SK-N-SH (cell line): Measurements from ENCODE around the gene NUDT14. TPM values are rescaled to one million over a fixed set of nuclear protein-coding genes. Genes with fewer than 3 reads are reported as not detected.

Experiments
- CTCF ChIA-PET: fragments of 300-600, 350-600 bp; formaldehyde crosslinking; extraction: SDS; loops from one replicate; lab custom pipeline; 2021; lab: Yijun Ruan, JAX
- POLR2A ChIA-PET: fragments of 350-600 bp; sonication (Branson Sonifier 250); formaldehyde crosslinking; extraction: SDS; loops from one replicate; lab custom pipeline; 2020; ENCODE audit warnings: antibody characterized with exemption, inconsistent platforms; lab: Yijun Ruan, JAX
- DNase-seq: peaks from one replicate; pipeline ENCODE4 v3.0.0; 2012
- H2AFZ ChIP-seq: fragments of 200-600 bp; sonication (generic); 2 replicates; pipeline ENCODE4 v1.8.1; 2016; ENCODE audit warnings: antibody characterized with exemption, mild to moderate bottlenecking, low read depth
- H3F3A ChIP-seq: fragments of 200-600 bp; sonication (generic); replicated peaks from 2 replicates; pipeline ENCODE3; 2016; ENCODE audit warnings: antibody characterized with exemption, mild to moderate bottlenecking; ENCODE audit not compliant: insufficient read depth
- H3K27ac ChIP-seq, 2 experiments: fragments of 200-500 bp in 1 of 2; fragments of 200-600 bp in 1 of 2; sonication (Bioruptor generic) in 1 of 2; sonication (generic), shearing (Covaris generic) in 1 of 2; 2 replicates each; pipeline versions ENCODE4 v1.5.1 to v1.6.1; 2014 to 2016; ENCODE audit warnings: low read depth in 2 of 2, inconsistent platforms in 1 of 2, low read length in 1 of 2, mild to moderate bottlenecking in 1 of 2, mixed read lengths in 1 of 2
- H3K27me3 ChIP-seq: fragments of 200-600 bp; sonication (generic), shearing (Covaris generic); 2 replicates; pipeline ENCODE4 v1.6.1; 2016; ENCODE audit warnings: mixed run types; ENCODE audit not compliant: insufficient read depth
- H3K36me3 ChIP-seq, 2 experiments: fragments of 200-500 bp in 1 of 2; fragments of 200-600 bp in 1 of 2; sonication (Bioruptor generic) in 1 of 2; sonication (generic) in 1 of 2; replicated peaks in 1 of 2; 2 replicates each; pipeline versions ENCODE3 to v1.5.1; 2014 to 2016; ENCODE audit warnings: low read length in 1 of 2, mild to moderate bottlenecking in 1 of 2; ENCODE audit not compliant: insufficient read depth in 2 of 2, control insufficient read depth in 1 of 2
- H3K4me1 ChIP-seq, 2 experiments: fragments of 200-500 bp in 1 of 2; fragments of 200-600 bp in 1 of 2; sonication (Bioruptor generic) in 1 of 2; sonication (generic), shearing (Covaris generic) in 1 of 2; 2 replicates each; pipeline versions ENCODE4 v1.5.1 to v1.6.1; 2014 to 2016; ENCODE audit warnings: low read depth in 1 of 2, low read length in 1 of 2, mixed run types in 1 of 2; ENCODE audit not compliant: insufficient read depth in 2 of 2, control insufficient read depth in 1 of 2
- H3K4me2 ChIP-seq: fragments of 200-600 bp; sonication (generic), shearing (Covaris generic); 2 replicates; pipeline ENCODE4 v1.6.1; 2017; ENCODE audit warnings: mixed run types
- H3K4me3 ChIP-seq, 2 experiments: fragments of 200-500 bp in 1 of 2; fragments of 200-600 bp in 1 of 2; sonication (Bioruptor generic) in 1 of 2; sonication (generic), shearing (Covaris generic) in 1 of 2; 2 replicates each; pipeline versions ENCODE4 v1.5.1 to v1.8.1; 2014 to 2016; ENCODE audit warnings: low read depth in 2 of 2, inconsistent platforms in 1 of 2, low read length in 1 of 2, mild to moderate bottlenecking in 1 of 2, mixed read lengths in 1 of 2, moderate library complexity in 1 of 2
- H3K79me2 ChIP-seq: fragments of 200-600 bp; sonication (generic); 2 replicates; pipeline ENCODE4 v1.8.1; 2017; ENCODE audit warnings: mild to moderate bottlenecking; ENCODE audit not compliant: insufficient read depth
- H3K9ac ChIP-seq: fragments of 200-600 bp; sonication (generic); 2 replicates; pipeline ENCODE4 v1.6.1; 2017; ENCODE audit warnings: mixed run types
- H3K9me2 ChIP-seq: fragments of 200-600 bp; sonication (generic); 2 replicates; pipeline ENCODE4 v1.6.1; 2017; ENCODE audit warnings: mixed run types
- H3K9me3 ChIP-seq: fragments of 200-600 bp; sonication (generic); 2 replicates; pipeline ENCODE4 v1.6.1; 2017; ENCODE audit warnings: mixed run types, mild to moderate bottlenecking, moderate library complexity
- H4K20me1 ChIP-seq: fragments of 200-600 bp; sonication (generic); 2 replicates; pipeline ENCODE4 v1.6.1; 2017; ENCODE audit warnings: mild to moderate bottlenecking, mixed run types; ENCODE audit not compliant: insufficient read depth
- CHD2 ChIP-seq: fragments of 150-350 bp; IDR thresholded peaks from 2 replicates; pipeline ENCODE4 v1.6.1; 2018; ENCODE audit warnings: low read length; ENCODE audit not compliant: partially characterized antibody
- ELF1 ChIP-seq: IDR thresholded peaks from 2 replicates; pipeline ENCODE4 v1.4.0; 2012
- EP300 ChIP-seq, 2 experiments: IDR thresholded peaks; 2 replicates each; pipeline versions ENCODE4 v1.4.0 to v1.6.1; 2012; ENCODE audit warnings: borderline replicate concordance in 1 of 2, low read depth in 1 of 2, low read length in 1 of 2
- FOSL2 ChIP-seq: IDR thresholded peaks from 2 replicates; pipeline ENCODE4 v1.4.0; 2012; ENCODE audit warnings: low read depth, mild to moderate bottlenecking, moderate library complexity, borderline replicate concordance
- FOXJ3 ChIP-seq: sonication (generic); formaldehyde crosslinking; IDR thresholded peaks from 2 replicates; pipeline ENCODE4 v1.5.1; 2020; ENCODE audit warnings: mild to moderate bottlenecking, missing genetic modification reagents
- GABPA ChIP-seq: IDR thresholded peaks from 2 replicates; pipeline ENCODE4 v1.4.0; 2012; ENCODE audit warnings: low read depth, mild to moderate bottlenecking
- IRF3 ChIP-seq: fragments of 150-350 bp; IDR thresholded peaks from 2 replicates; pipeline ENCODE4 v1.6.1; 2016; ENCODE audit warnings: mild to moderate bottlenecking, low read depth, low read length
- MXI1 ChIP-seq: IDR thresholded peaks from 2 replicates; pipeline ENCODE4 v1.6.1; 2012; ENCODE audit warnings: mild to moderate bottlenecking, low read depth, low read length, improper control_type of control experiment
- NFIC ChIP-seq: IDR thresholded peaks from 2 replicates; pipeline ENCODE4 v1.4.0; 2012; ENCODE audit warnings: borderline replicate concordance
- RCOR1 ChIP-seq: fragments of 150-350 bp; IDR thresholded peaks from 2 replicates; pipeline ENCODE4 v1.6.1; 2017; ENCODE audit warnings: antibody characterized with exemption, low read length
- REST ChIP-seq: IDR thresholded peaks from 2 replicates; pipeline ENCODE4 v1.6.1; 2012; ENCODE audit warnings: mild to moderate bottlenecking, low read depth, low read length, moderate library complexity
- RFX5 ChIP-seq: IDR thresholded peaks from 2 replicates; pipeline ENCODE4 v1.6.1; 2012; ENCODE audit warnings: mild to moderate bottlenecking, improper control_type of control experiment, low read length
- SIN3A ChIP-seq: IDR thresholded peaks from 2 replicates; pipeline ENCODE4 v1.6.1; 2012; ENCODE audit warnings: low read depth, mild to moderate bottlenecking, low read length, moderate library complexity, borderline replicate concordance
- SMC3 ChIP-seq: IDR thresholded peaks from 2 replicates; pipeline ENCODE4 v1.6.1; 2012; ENCODE audit warnings: low read depth, low read length, improper control_type of control experiment
- TAF1 ChIP-seq: IDR thresholded peaks from 2 replicates; pipeline ENCODE4 v1.6.1; 2012; ENCODE audit warnings: low read depth, mild to moderate bottlenecking, low read length, moderate library complexity, borderline replicate concordance
- TEAD4 ChIP-seq: IDR thresholded peaks from 2 replicates; pipeline ENCODE4 v1.4.0; 2012; ENCODE audit warnings: mild to moderate bottlenecking, borderline replicate concordance; ENCODE audit not compliant: insufficient read depth
- USF1 ChIP-seq: IDR thresholded peaks from 2 replicates; pipeline ENCODE4 v1.4.0; 2012; ENCODE audit warnings: low read depth, borderline replicate concordance
- YY1 ChIP-seq: IDR thresholded peaks from 2 replicates; pipeline ENCODE4 v1.4.0; 2012; ENCODE audit warnings: low read depth, mild to moderate bottlenecking
- ZBTB33 ChIP-seq: IDR thresholded peaks from 2 replicates; pipeline ENCODE4 v1.4.0; 2012; ENCODE audit warnings: low read depth, borderline replicate concordance
- WGBS: methylation state at CpG from one replicate; pipeline ENCODE4 v1.1.6; 2017; ENCODE audit warnings: low lambda C conversion rate; 5-methylcytosine and 5-hydroxymethylcytosine counted together
- polyA plus RNA-seq, 3 experiments: library from polyadenylated mRNA; depleted of rRNA; stranded (reverse); fragments of >200 nt; gene quantifications; 2 replicates each; pipeline ENCODE4 v1.2.3, GENCODE V29; 2012
- TF ChIP-seq, protein P1 (sequence below): IDR thresholded peaks from 2 replicates; pipeline ENCODE4 v1.4.0; 2012; ENCODE audit warnings: low read depth

The NUDT14 gene
- polyA plus RNA-seq, 1 of the 3 experiments (the other 2 are of a cell fraction): 18.4 TPM

GRCh38 chr14:105132921-105133654, 48.0 kb downstream of the NUDT14 start:
- H3K9me3 ChIP-seq: no peaks in the 10 kb centered on the region
- WGBS: 26% methylated on average over 4 of the region's 4 CpGs
- no peak overlapping the region for H3K4me3 ChIP-seq
- H4K20me1 ChIP-seq: no peaks in the 10 kb centered on the region
- TF ChIP-seq FOSL2 (no peak), CHD2 (no peak), USF1 (no peak), REST (no peak), RFX5 (no peak), TEAD4 (no peak), EP300 (IDR thresholded peaks at IDR 0.05; ENCODE audit: borderline replicate concordance in 1 of 2, low read depth in 1 of 2, low read length in 1 of 2) (no peak), RCOR1 (no peak), TAF1 (no peak), YY1 (no peak), FOXJ3 (CRISPR knock-in tag) (no peak), NFIC (no peak)
- ChIA-PET CTCF (interaction anchor here (1.8 kb wide), 1 partner anchor 12 kb away, joined by 5 read pairs; no protein-coding TSS in a partner anchor), POLR2A (no interaction called here)
- no peak overlapping the region for H3K27ac ChIP-seq
- no peaks in the 10 kb centered on the region for H3K79me2 ChIP-seq
- DNase-seq: no peak
- H2AFZ ChIP-seq: no peak overlapping the region
- no peaks in the 10 kb centered on the region for H3K36me3 ChIP-seq
- H3F3A ChIP-seq: no peaks in the 10 kb centered on the region
- H3K27me3 ChIP-seq: no peaks in the 10 kb centered on the region
- H3K9ac ChIP-seq: no peak overlapping the region
- no peaks in the 10 kb centered on the region for H3K9me2 ChIP-seq
- no peak overlapping the region for H3K4me2 ChIP-seq
- no peaks in the 10 kb centered on the region for H3K4me1 ChIP-seq

DNA sequence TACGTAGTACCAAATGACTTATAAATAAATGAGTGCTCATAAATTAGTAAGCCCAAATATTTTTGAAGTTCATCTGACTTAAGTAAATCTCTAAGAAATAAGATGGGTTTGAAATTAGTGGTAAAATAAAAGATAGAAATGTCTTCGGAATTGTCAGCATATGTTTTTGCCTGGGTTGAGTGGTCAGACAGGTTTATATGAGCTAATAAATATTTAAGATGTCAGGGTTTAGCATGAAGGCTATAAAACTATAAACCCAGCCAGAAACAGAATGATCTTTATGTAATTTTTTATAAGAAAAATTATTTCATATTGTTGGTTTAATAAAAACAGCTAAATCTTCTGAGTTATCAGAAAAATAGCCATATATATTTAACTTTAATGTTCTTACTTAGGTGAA, 49.9 kb downstream of the NUDT14 start:
- POLR2A ChIA-PET: no interaction called here

More for the DNA sequence above, 49.9 kb downstream of the NUDT14 start:
- Histone ChIP-seq H3K9me2 (no peaks in the 10 kb centered on the region), H3K79me2 (no peaks in the 10 kb centered on the region), H3F3A (no peaks in the 10 kb centered on the region), H3K9me3 (no peaks in the 10 kb centered on the region), H3K4me1 (no peaks in the 10 kb centered on the region), H4K20me1 (no peaks in the 10 kb centered on the region), H2AFZ (no peak overlapping the region), H3K36me3 (no peaks in the 10 kb centered on the region), H3K4me2 (no peak overlapping the region), H3K9ac (no peak overlapping the region), H3K4me3 (no peak overlapping the region), H3K27me3 (peaks cover 3% of the 10 kb centered on the region), H3K27ac (no peak overlapping the region)
- CTCF ChIA-PET: interaction anchor here (1.8 kb wide), 1 partner anchor 14 kb away, joined by 5 read pairs; no protein-coding TSS in a partner anchor
- TF ChIP-seq GABPA (no peak), TAF1 (no peak), ZBTB33 (no peak), FOXJ3 (CRISPR knock-in tag) (no peak), MXI1 (no peak), SIN3A (no peak), FOSL2 (no peak), ELF1 (no peak), IRF3 (no peak), SMC3 (no peak)
- TF ChIP-seq, protein P1, sequence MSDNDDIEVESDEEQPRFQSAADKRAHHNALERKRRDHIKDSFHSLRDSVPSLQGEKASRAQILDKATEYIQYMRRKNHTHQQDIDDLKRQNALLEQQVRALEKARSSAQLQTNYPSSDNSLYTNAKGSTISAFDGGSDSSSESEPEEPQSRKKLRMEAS: no peak
- 31% methylated on average over 2 of the region's 2 CpGs for WGBS
- DNase-seq: no peak
